ENCODE measurements around the gene PCBP2. TPM values are rescaled to one million over a fixed set of nuclear protein-coding genes. Genes with fewer than 3 reads are reported as not detected.
A peak's percentile ranks its signal among the peaks of the same experiment; 100 is the strongest.

Gene PCBP2
- total RNA-seq, 1 experiment from 2014 or later, result 856 TPM

- TF ChIP-seq YY1 (IDR thresholded peaks at IDR 0.05; ENCODE audit: extremely low read depth, insufficient replicate concordance, low read depth, low read length), result peak; percentile 26
These were observed 23.9 kb upstream of the PCBP2 start (continued) for GRCh38 chr12:53427905-53428594.

GRCh38 chr12:53428741-53429140 is 23.2 kb upstream of the PCBP2 start:
- Histone ChIP-seq H3K4me3 (replicated peaks in 1 of 2; ENCODE audit: low read depth in 1 of 2, low read length in 2 of 2) (no peak overlapping the region), H3K9ac (ENCODE audit: low read length) (peak overlapping the region; percentile 23), H3K4me2 (ENCODE audit: low read length) (peak overlapping the region; percentile 50), H3K36me3 (ENCODE audit: control insufficient read depth in 1 of 2, insufficient read depth in 2 of 2, low read length in 2 of 2) (no peaks in the 10 kb centered on the region), H3K27ac (ENCODE audit: low read depth, low read length) (no peak overlapping the region), H3K9me3 (ENCODE audit: control insufficient read depth in 1 of 2, insufficient read depth in 1 of 2, low read depth in 1 of 2, low read length in 2 of 2) (no peaks in the 10 kb centered on the region), H3K27me3 (ENCODE audit: insufficient read depth, low read length) (no peaks in the 10 kb centered on the region), H4K20me1 (ENCODE audit: insufficient read depth) (no peaks in the 10 kb centered on the region), H3K4me1 (ENCODE audit: control insufficient read depth in 1 of 2, insufficient read depth in 2 of 2, low read length in 2 of 2) (peaks cover 5 to 20% of the 10 kb centered on the region in 2 experiments), H3K9me2 (ENCODE audit: insufficient read depth) (no peaks in the 10 kb centered on the region), H3K79me2 (ENCODE audit: insufficient read depth, low read length) (no peaks in the 10 kb centered on the region), H2AFZ (ENCODE audit: low read depth, low read length, poor library complexity, severe bottlenecking) (no peak overlapping the region)
- BruUV-seq (replicated peaks), result no TSS peak
- no peak; the same call in 1 of the 2 replicates for ATAC-seq
- CTCF ChIA-PET, result interaction anchor here (1.3 to 1.8 kb wide), 2 partner anchors 76 to 107 kb away, joined by 6 to 7 read pairs; partner anchors contain the start of gene AAAS
- RAD21 ChIA-PET (ENCODE audit: low non-redundant PET in 1 of 2, low total read pairs in 2 of 2, uncharacterized antibody in 2 of 2, unreplicated experiment in 2 of 2), result no interaction called here
- no peak for DNase-seq (ENCODE audit: low read depth, low spot score)
- TF ChIP-seq MAX (IDR thresholded peaks at IDR 0.05) (no peak), RAD21 (IDR thresholded peaks at IDR 0.05; ENCODE audit: low read depth) (no peak), EZH2 (IDR thresholded peaks at IDR 0.05) (no peak), TCF7L2 (IDR thresholded peaks at IDR 0.05; ENCODE audit: borderline replicate concordance, extremely low read depth, insufficient read depth, insufficient read length) (no peak), CEBPB (IDR thresholded peaks at IDR 0.05; ENCODE audit: low read depth) (no peak), ELF1 (IDR thresholded peaks at IDR 0.05; ENCODE audit: borderline replicate concordance, low read depth) (no peak)
- TF ChIP-seq, protein P1, sequence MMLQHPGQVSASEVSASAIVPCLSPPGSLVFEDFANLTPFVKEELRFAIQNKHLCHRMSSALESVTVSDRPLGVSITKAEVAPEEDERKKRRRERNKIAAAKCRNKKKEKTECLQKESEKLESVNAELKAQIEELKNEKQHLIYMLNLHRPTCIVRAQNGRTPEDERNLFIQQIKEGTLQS (IDR thresholded peaks at IDR 0.05), result no peak
- POLR2A ChIA-PET, result interaction anchor here (1.0 to 1.5 kb wide), 2 partner anchors 12 to 76 kb away, joined by 3 to 13 read pairs; partner anchors contain the start of gene PRR13
- intact Hi-C loops (cut with micrococcal nuclease), result no loop called here
